Effector memory CD8-positive, alpha-beta T cell (primary cell): Measurements from ENCODE around the gene RASGRF1.
"Not testable (repeated sequence)": the region's sequence is repeated elsewhere in the genome, so short reads cannot be mapped to it uniquely, and the experiment has no call there.

Source experiments
- ATAC-seq: fragments of 150-1000 bp; cut with Tn5 transposase; replicated peaks from 2 replicates; pipeline ENCODE4 v1.10.0; 2021; ENCODE audit warnings: mild to moderate bottlenecking, moderate library complexity
- DNase-seq, 3 experiments: peaks; one replicate each; pipeline ENCODE4 v3.0.0; 2021
- H3K27ac Mint-ChIP-seq, 2 donors: one replicate each; pipeline ENCODE4 v1.8.0; 2022; ENCODE audit warnings: mild to moderate bottlenecking in 2 of 2, mixed read lengths in 2 of 2, moderate library complexity in 2 of 2
- H3K27me3 Mint-ChIP-seq, 2 donors: one replicate each; pipeline ENCODE4 v1.8.0; 2022; ENCODE audit warnings: mixed read lengths in 2 of 2
- H3K36me3 Mint-ChIP-seq: one replicate; pipeline ENCODE4 v1.8.0; 2022; ENCODE audit warnings: mild to moderate bottlenecking, moderate library complexity, mixed read lengths; ENCODE audit not compliant: insufficient read depth
- H3K4me1 Mint-ChIP-seq, 2 donors: one replicate each; pipeline ENCODE4 v1.8.0; 2022; ENCODE audit warnings: low read depth in 2 of 2, mixed read lengths in 2 of 2
- H3K4me3 Mint-ChIP-seq, 2 donors: one replicate each; pipeline ENCODE4 v1.8.0; 2022; ENCODE audit warnings: mild to moderate bottlenecking in 2 of 2, mixed read lengths in 2 of 2, moderate library complexity in 2 of 2
- H3K9me3 Mint-ChIP-seq, 2 donors: one replicate each; pipeline ENCODE4 v1.8.0; 2022; ENCODE audit warnings: mixed read lengths in 2 of 2

Gene RASGRF1

DNA sequence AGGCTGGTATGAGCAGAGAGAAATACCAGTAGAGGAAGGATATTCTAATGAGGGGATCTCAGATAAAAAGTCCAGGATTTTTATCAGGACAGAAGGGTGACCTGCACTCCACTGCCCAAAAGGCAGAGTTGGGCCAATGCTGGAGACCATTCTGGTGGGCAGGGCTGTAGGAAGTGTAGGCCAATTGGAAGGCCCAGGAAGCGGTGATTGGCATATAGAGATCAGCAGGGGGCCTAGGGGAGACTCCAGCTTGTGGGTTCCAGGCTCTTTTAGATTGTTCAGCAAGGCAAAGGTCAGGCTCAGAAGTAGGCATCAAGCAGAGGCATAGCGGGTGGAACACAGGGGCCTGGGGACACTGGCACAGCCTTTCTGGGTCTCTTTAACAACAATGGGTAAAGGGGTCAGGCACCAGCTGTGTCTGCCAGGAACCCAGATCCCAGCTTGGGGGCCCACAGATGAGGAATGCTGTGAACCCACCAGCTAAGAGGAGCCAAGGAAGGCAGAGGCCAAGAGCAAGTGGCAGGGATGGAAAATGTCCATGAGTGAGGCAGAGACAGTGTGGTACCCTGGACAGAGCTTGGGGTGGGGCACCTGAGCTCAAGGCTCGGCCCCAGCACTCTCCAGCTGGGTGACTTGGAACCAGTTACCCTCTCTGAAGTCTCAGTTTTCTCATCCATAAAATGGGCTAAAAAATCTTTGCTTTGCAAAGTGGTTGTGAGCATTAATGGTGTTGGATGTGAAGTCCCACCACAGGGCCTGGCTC, 27.0 kb upstream of the RASGRF1 start:
- DNase-seq: no peak
- no peak for ATAC-seq
- Mint-ChIP-seq H3K4me1 (no peaks in the 10 kb centered on the region), H3K9me3 (no peaks in the 10 kb centered on the region), H3K27me3 (peaks cover 41 to 76% of the 10 kb centered on the region in 2 donors), H3K4me3 (no peak overlapping the region), H3K27ac (no peak overlapping the region), H3K36me3 (no peaks in the 10 kb centered on the region)

DNA sequence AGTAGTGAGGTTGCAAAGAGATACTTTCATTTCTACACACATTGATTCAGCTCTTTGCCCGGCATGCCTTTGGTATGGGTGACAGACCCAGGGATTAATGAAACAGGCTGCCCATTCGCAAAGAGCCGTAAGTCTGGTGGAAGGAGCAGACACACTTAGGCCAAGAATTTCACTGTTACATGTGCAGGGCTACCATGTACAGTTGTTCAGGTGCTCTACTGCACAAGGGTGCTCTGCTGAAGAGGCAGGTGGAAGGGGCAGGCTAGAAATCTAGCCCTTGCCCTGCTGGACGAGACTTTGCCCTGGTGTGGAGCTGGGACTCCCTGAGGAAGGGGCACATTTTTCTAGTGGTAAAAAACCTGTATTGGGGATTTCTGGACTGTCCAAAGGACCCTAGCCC, 26.2 kb upstream of the RASGRF1 start:
- ATAC-seq (no peak), DNase-seq (no peak)
- Mint-ChIP-seq H3K36me3 (no peaks in the 10 kb centered on the region), H3K4me3 (no peak overlapping the region), H3K27me3 (peaks cover 37 to 74% of the 10 kb centered on the region in 2 donors), H3K9me3 (no peaks in the 10 kb centered on the region), H3K4me1 (no peaks in the 10 kb centered on the region), H3K27ac (no peak overlapping the region)

DNA sequence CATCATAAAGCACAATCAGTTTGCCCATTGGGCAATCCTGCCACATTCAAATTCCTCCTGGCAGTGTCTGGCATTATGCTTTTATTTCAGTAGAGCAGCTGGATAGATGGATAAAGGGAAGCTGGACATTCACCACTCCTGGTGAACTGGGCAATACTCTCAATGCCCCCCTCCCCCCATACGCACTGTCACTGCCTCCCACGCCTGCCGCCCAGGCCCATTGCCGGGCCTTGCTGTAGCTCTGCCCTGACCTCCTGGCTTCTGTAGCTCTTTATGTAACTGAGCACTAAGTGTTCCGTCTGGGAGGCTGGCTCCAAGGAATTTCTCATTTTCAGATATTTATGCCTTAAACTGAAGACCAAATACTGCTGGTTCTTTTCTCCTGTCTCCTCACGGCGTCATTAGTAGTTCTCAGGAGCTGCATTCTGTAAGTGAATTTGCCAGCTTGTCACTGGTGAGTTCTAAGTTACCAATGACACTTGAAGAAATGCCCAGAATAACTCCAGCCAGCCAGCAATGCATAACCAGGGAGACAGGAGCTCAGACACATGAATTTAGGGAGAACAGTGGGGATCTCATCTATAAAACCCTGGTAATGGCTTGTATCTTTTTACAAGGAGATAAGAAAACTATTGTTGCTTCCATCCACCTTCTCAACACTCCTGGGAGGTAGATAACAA, 25.5 kb upstream of the RASGRF1 start:
- Mint-ChIP-seq H3K27ac (no peak overlapping the region), H3K27me3 (peaks cover 37 to 70% of the 10 kb centered on the region in 2 donors), H3K4me1 (no peaks in the 10 kb centered on the region), H3K9me3 (no peaks in the 10 kb centered on the region), H3K4me3 (no peak overlapping the region), H3K36me3 (no peaks in the 10 kb centered on the region)
- DNase-seq: no peak
- ATAC-seq: no peak

DNA sequence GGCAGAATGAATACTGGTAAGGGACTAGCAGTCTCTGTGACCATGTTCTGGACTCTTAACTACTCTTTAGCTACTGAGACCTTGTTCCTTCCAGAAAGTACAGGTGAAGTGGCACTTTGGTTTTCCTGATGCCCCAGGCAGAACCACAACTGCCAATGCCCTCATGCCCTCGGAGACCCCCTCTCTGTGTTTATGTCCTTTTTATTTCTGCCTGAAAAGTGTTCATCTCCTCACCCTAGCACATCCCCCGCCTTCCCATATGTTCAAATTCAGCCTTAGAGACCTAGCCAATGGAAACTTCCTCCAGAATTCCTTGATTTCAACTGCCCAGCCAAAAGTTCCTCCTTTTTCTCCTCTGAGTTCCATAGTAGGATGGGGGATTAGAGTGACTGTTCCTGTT, 23.3 kb upstream of the RASGRF1 start:
- H3K36me3 Mint-ChIP-seq: no peaks in the 10 kb centered on the region
- no peaks in the 10 kb centered on the region for H3K9me3 Mint-ChIP-seq
- no peak for DNase-seq
- H3K27me3 Mint-ChIP-seq: peaks cover 54 to 79% of the 10 kb centered on the region in 2 donors
- no peak for ATAC-seq
- no peak overlapping the region for H3K27ac Mint-ChIP-seq
- no peaks in the 10 kb centered on the region for H3K4me1 Mint-ChIP-seq
- H3K4me3 Mint-ChIP-seq: no peak overlapping the region

DNA sequence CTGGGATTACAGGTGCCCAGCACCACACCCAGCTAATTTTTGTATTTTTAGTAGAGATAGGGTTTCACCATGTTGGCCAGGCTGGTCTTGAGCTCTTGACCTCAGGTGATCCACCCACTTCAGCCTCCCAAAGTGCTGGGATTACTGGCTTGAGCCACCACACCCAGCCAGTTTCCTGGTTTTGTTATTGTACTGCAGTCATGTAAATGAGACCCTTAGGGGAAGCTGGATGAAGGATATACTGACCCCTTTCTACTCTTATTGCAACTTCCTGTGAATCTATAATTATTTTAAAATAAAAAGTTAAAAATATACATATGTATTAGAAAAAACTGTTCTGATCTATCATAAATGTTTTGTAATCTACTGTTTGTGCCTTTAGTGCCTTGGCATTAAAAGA, 20.8 kb upstream of the RASGRF1 start:
- H3K4me3 Mint-ChIP-seq, DNase-seq, H3K27ac Mint-ChIP-seq, ATAC-seq, H3K9me3 Mint-ChIP-seq, H3K4me1 Mint-ChIP-seq, H3K36me3 Mint-ChIP-seq: not testable (repeated sequence)
- peaks cover 61 to 84% of the 10 kb centered on the region in 2 donors for H3K27me3 Mint-ChIP-seq

DNA sequence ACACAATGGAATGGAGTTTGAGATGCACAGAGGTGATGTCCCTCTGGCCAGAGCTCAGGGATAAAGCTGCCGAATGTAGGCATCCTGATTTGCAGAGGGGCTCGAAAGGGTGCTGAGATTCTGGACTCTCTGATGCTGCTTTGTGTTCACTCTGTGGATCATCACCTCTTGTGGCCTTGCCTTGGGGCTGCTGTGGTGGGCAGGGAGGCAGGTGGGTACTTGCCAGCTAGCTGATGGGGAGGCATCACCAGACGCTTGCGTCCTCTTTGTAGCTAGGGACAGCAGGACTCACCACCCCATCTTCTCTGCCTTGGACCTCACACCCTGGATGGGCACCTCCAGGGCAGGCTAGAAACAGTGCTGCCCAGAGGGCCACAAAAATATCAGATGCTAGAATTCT, 14.6 kb upstream of the RASGRF1 start:
- Mint-ChIP-seq H3K9me3 (no peaks in the 10 kb centered on the region), H3K4me1 (peaks cover 0 to 2% of the 10 kb centered on the region in 2 donors), H3K27me3 (peaks cover 74 to 95% of the 10 kb centered on the region in 2 donors), H3K36me3 (no peaks in the 10 kb centered on the region), H3K4me3 (no peak overlapping the region), H3K27ac (no peak overlapping the region)
- ATAC-seq (no peak), DNase-seq (no peak)

DNA sequence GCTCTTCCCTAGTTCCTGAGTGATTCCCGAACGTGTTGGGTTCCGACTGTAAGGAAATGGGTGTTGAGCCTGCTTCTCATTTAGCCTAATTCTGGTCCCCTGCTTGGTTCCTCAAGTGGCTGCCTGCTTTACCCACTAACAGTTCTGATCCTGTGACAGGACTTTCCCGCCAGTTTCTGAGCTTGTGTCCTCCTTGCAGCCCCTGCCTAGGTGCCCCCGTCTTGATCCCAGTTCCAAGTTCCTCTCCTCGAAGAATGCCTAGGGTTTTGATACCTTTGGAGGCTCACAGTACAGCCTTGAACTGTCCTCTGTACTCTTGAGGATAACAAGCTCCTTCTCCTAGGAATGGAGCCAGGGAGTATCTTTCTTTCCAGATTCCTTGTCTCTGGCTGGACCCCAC, 12.0 kb upstream of the RASGRF1 start:
- ATAC-seq (no peak), DNase-seq (no peak)
- Mint-ChIP-seq H3K36me3 (no peaks in the 10 kb centered on the region), H3K4me1 (peaks cover 0 to 2% of the 10 kb centered on the region in 2 donors), H3K4me3 (no peak overlapping the region), H3K9me3 (no peaks in the 10 kb centered on the region), H3K27ac (no peak overlapping the region), H3K27me3 (peaks cover 78 to 92% of the 10 kb centered on the region in 2 donors)

DNA sequence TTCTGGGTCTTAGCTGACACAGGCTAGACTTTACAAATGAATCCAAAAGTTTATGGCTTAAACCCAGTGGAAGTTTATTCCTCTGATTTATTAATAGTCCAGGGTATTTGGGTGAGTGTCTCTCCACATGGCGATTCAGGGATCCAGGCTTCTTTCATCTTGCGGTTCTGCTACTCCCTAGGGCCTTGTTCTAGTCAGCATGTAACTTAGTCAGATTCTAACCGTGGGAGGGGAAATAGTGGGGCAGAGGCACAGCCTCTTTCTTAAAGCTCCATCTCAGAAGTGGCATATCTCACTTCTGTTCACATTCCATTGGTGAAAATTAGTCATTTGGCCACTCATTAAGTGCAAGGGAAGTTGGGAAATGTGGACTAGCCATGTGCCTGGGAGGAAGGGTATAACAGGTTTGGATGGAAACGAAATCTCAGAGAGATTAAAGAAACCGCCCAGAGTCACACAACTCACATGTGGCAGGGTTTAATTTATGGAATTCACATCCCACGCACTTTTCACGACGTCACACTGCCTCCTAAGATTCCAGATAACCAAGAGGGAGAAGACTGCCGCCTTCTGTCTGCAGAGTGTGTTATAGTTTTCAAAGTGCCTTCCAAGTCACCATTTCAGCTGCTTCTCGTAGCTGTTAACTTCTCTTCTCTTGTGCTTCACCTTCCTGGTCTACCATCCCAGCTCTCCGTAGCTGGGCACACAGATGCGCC, 11.4 kb upstream of the RASGRF1 start:
- Mint-ChIP-seq H3K36me3 (no peaks in the 10 kb centered on the region), H3K4me1 (peaks cover 0 to 2% of the 10 kb centered on the region in 2 donors), H3K27ac (no peak overlapping the region), H3K27me3 (peaks cover 80 to 92% of the 10 kb centered on the region in 2 donors), H3K4me3 (no peak overlapping the region), H3K9me3 (no peaks in the 10 kb centered on the region)
- no peak for DNase-seq
- ATAC-seq: no peak

DNA sequence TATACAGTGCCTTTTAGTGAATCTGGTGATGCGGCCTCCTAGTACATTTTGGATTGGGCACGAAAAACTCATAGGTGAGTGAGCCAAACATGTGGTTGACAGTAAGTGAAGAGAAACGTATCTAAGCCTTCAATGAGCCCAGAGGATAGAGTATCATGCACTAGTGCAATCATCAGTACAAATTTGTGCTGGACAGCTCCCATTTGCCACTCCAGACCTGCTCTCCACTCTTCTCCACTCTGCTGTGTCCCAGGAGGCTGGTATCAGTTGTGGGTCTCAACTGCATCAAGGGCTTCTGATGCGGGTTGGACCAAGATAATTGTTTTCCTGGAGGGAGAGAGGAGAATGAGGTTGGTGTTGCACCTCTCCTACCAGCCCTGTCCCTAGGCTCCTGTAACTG, 9.1 kb upstream of the RASGRF1 start:
- ATAC-seq: no peak
- Mint-ChIP-seq H3K9me3 (no peaks in the 10 kb centered on the region), H3K27ac (no peak overlapping the region), H3K4me1 (no peaks in the 10 kb centered on the region), H3K4me3 (no peak overlapping the region), H3K27me3 (peaks cover 81% of the 10 kb centered on the region in 2 donors), H3K36me3 (no peaks in the 10 kb centered on the region)
- DNase-seq: no peak

DNA sequence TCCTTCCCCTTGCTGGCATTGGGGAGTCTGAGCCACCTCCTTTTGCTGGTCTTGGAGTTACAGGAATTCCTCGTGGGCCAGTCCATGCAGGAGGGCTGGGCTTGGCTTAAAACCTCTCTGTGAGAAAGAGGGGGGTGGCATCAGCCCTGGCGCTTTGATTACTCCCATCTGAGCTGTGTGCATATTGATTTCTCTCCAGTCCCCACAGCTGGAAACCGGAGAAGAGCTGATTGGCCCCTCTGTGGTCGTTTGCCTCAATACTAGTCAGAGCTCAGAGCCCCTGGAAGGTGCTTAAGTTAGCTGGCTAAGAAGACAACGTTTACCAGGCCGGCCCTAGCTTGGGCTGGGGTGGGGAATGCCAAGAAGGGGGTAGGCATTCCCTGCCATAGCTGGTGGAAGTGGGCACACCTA, 4.0 kb upstream of the RASGRF1 start:
- no peak for ATAC-seq

DNA sequence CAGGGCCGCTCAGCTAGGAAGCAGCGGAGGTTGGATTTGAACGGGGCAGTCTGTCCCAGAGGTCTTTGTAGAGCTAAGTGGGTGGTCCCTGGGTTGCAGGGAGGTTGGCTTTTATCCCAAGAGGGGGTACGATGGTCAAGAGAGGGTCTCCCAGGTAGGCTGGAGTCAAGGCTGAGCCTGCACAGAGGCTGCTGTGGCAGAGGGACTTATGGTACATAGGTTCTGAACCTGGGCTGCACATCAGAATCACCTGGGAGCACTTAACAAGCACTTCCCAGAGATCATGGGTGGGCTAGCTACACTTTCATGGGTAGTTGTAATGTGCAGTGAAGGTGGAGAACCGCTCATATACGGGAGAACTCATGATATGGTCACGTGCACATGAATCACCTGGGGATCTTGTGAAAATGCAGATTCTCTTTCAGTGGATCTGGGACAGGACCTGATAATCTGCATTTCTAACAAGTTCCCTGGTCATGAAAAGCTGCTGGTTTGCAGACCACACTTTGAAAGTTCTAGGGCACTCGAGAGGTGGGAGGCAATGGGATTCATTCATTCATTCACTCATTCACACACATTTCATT, 2.9 kb upstream of the RASGRF1 start:
- no peak overlapping the region for H3K27ac Mint-ChIP-seq
- H3K4me3 Mint-ChIP-seq: no peak overlapping the region
- no peak for ATAC-seq
- peaks cover 0 to 2% of the 10 kb centered on the region in 2 donors for H3K9me3 Mint-ChIP-seq
- H3K27me3 Mint-ChIP-seq: peaks cover 74 to 78% of the 10 kb centered on the region in 2 donors
- no peak for DNase-seq
- H3K36me3 Mint-ChIP-seq: no peaks in the 10 kb centered on the region
- H3K4me1 Mint-ChIP-seq: peaks cover 6 to 10% of the 10 kb centered on the region in 2 donors

More for the DNA sequence above, 4.0 kb upstream of the RASGRF1 start:
- DNase-seq: no peak
- H3K27me3 Mint-ChIP-seq: peaks cover 71 to 75% of the 10 kb centered on the region in 2 donors
- peaks cover 6 to 10% of the 10 kb centered on the region in 2 donors for H3K4me1 Mint-ChIP-seq
- H3K36me3 Mint-ChIP-seq: no peaks in the 10 kb centered on the region
- no peak overlapping the region for H3K27ac Mint-ChIP-seq
- H3K9me3 Mint-ChIP-seq: peaks cover 0 to 2% of the 10 kb centered on the region in 2 donors
- no peak overlapping the region for H3K4me3 Mint-ChIP-seq

DNA sequence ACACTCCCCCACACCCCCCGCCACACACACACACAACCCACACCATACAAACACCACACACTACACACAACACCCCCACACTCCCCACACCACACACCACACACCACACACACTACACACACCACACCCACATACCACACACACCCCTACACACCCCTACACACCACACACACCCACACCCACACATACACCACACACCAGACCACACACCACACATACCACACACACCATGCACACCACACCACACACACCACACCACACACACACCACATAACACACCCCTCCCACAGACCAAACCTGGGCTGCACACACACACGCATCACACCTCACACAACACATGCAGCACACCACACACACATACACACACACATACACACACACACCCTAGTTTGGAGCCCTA, 1.8 kb upstream of the RASGRF1 start:
- Mint-ChIP-seq H3K4me3 (no peak overlapping the region), H3K27me3 (peaks cover 73 to 82% of the 10 kb centered on the region in 2 donors)
- no peak for ATAC-seq

DNA sequence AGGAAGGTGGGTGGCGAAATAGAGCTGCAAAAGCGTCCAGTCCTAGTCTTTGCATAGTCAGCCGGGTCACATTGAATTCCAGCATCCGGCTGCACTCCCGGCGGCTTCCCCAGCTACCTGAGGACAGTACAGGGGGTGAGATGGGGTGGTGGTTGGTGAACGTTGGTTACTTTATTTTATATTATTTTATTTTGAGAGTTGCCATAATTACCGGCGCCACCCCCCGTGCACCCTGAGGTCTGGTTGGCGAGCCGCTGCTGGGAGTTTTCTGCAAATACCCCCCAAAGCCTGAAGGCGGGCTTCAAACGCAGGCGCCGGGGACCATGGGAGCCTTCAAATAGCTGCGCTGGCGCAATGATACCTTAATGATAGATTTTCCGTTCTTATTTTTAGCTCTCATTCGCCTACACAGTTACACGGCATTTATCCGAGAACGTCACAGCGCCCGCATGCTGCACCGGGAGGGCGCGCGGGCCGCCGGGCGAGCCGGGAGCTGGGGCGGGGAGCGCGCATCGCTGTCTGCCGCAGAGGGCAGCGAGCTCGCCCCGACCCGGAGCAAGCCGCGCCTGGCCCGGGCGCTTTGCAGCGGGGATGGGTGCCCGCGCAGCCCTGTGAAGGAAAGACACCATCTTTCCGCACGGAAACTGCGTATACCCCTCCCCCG, 756 bp upstream of the RASGRF1 start:
- Mint-ChIP-seq H3K9me3 (peaks cover 0 to 2% of the 10 kb centered on the region in 2 donors), H3K27me3 (peaks cover 69 to 82% of the 10 kb centered on the region in 2 donors), H3K4me1 (peaks cover 6 to 10% of the 10 kb centered on the region in 2 donors), H3K36me3 (no peaks in the 10 kb centered on the region), H3K4me3 (peak overlapping the region in 1 of 2 donors; percentile 37), H3K27ac (no peak overlapping the region)
- ATAC-seq: no peak
- DNase-seq: no peak

More for the DNA sequence above, 1.8 kb upstream of the RASGRF1 start:
- Mint-ChIP-seq H3K9me3 (peaks cover 0 to 2% of the 10 kb centered on the region in 2 donors), H3K27ac (no peak overlapping the region), H3K4me1 (peaks cover 6 to 10% of the 10 kb centered on the region in 2 donors), H3K36me3 (no peaks in the 10 kb centered on the region)
- DNase-seq: no peak
